A673 (cell line): ENCODE measurements around the gene MGLL. TPM values are rescaled to one million over a fixed set of nuclear protein-coding genes. Genes with fewer than 3 reads are reported as not detected.

ENCODE experiments used
- BruUV-seq: library from RNA; stranded (reverse); fragments of 400-500 nt; replicated peaks from 2 replicates; lab custom pipeline; 2021; lab: Mats Ljungman, UMichigan
- CTCF ChIA-PET: fragments of 300-600 bp; sonication (Branson Sonifier 250); formaldehyde crosslinking; loops from one replicate; lab custom pipeline; 2022; ENCODE audit warnings: antibody characterized with exemption; lab: Charles Lee
- POLR2A ChIA-PET: fragments of 300-600 bp; sonication (Branson Sonifier 250); formaldehyde crosslinking; loops from one replicate; lab custom pipeline; 2022; ENCODE audit warnings: antibody characterized with exemption; ENCODE audit not compliant: low non-redundant PET; lab: Charles Lee
- DNase-seq: peaks from one replicate; pipeline ENCODE4 v3.0.0-alpha.2; 2015; ENCODE audit warnings: low spot score
- H3K27ac ChIP-seq: fragments of 200-600 bp; sonication (generic); 2 replicates; pipeline ENCODE4 v1.5.1; 2016; ENCODE audit warnings: mixed run types, low read depth, mild to moderate bottlenecking, mixed read lengths, antibody characterized with exemption, low read length; ENCODE audit not compliant: poor library complexity, severe bottlenecking
- H3K27me3 ChIP-seq: fragments of 200-600 bp; sonication (generic); replicated peaks from 2 replicates; pipeline ENCODE4 v1.6.1; 2017; ENCODE audit warnings: mixed run types, low read depth, mild to moderate bottlenecking, mixed read lengths, antibody characterized with exemption, low read length; ENCODE audit not compliant: insufficient read depth, poor library complexity
- H3K36me3 ChIP-seq: fragments of 200-600 bp; sonication (generic); 2 replicates; pipeline ENCODE4 v1.6.1; 2016; ENCODE audit warnings: mixed run types, mild to moderate bottlenecking, mixed read lengths, antibody characterized with exemption, low read length; ENCODE audit not compliant: insufficient read depth, poor library complexity, severe bottlenecking
- H3K4me1 ChIP-seq: fragments of 200-600 bp; sonication (generic); 2 replicates; pipeline ENCODE4 v1.6.1; 2017; ENCODE audit warnings: mixed run types, mild to moderate bottlenecking, mixed read lengths, antibody characterized with exemption, low read length; ENCODE audit not compliant: insufficient read depth, poor library complexity, severe bottlenecking
- H3K4me3 ChIP-seq: fragments of 200-600 bp; sonication (generic); 2 replicates; pipeline ENCODE4 v1.5.1; 2016; ENCODE audit warnings: low read depth, mixed run types, mild to moderate bottlenecking, mixed read lengths, low read length; ENCODE audit not compliant: poor library complexity, severe bottlenecking
- H3K9me3 ChIP-seq: fragments of 200-600 bp; sonication (generic); 2 replicates; pipeline ENCODE4 v1.6.1; 2016; ENCODE audit warnings: mixed run types, low read depth, mild to moderate bottlenecking, mixed read lengths, antibody characterized with exemption, low read length; ENCODE audit not compliant: poor library complexity, severe bottlenecking
- EZH2 ChIP-seq: fragments of 200-600 bp; sonication (generic); IDR thresholded peaks from 2 replicates; pipeline ENCODE4 v1.6.1; 2017; ENCODE audit warnings: borderline replicate concordance, low read depth, mild to moderate bottlenecking, mixed read lengths, antibody characterized with exemption, low read length; ENCODE audit not compliant: poor library complexity, severe bottlenecking
- intact Hi-C: fragments of 100-400 bp; cut with micrococcal nuclease; formaldehyde crosslinking; loops from one replicate; pipeline ENCODE4 v1.10.0; 2022; ENCODE audit not compliant: unreplicated experiment
- total RNA-seq: library from RNA; stranded (reverse); gene quantifications from 2 replicates; pipeline ENCODE4 v1.2.3, GENCODE V29; 2021
- TF ChIP-seq, protein P1 (sequence below): fragments of 300-800, 200-600 bp; sonication (generic); conservative IDR thresholded peaks from 2 replicates; pipeline ENCODE4 v1.5.1; 2017; ENCODE audit warnings: low read depth, mild to moderate bottlenecking, antibody characterized with exemption, low read length, moderate library complexity, mixed read lengths

MGLL gene
- total RNA-seq, 1 experiment from 2014 or later = 0.39 TPM

GRCh38 chr3:127758013-127758412 is 64.3 kb downstream of the MGLL start:
- intact Hi-C loops = no loop called here
- H3K9me3 ChIP-seq = no peaks in the 10 kb centered on the region
- peaks cover 9% of the 10 kb centered on the region for H3K4me1 ChIP-seq
- BruUV-seq = no TSS peak
- no peaks in the 10 kb centered on the region for H3K27me3 ChIP-seq
- no peak overlapping the region for H3K27ac ChIP-seq
- POLR2A ChIA-PET = no interaction called here
- DNase-seq = no peak
- no peak overlapping the region for H3K4me3 ChIP-seq
- CTCF ChIA-PET = no interaction called here
- no peak for TF ChIP-seq EZH2
- TF ChIP-seq, protein P1, sequence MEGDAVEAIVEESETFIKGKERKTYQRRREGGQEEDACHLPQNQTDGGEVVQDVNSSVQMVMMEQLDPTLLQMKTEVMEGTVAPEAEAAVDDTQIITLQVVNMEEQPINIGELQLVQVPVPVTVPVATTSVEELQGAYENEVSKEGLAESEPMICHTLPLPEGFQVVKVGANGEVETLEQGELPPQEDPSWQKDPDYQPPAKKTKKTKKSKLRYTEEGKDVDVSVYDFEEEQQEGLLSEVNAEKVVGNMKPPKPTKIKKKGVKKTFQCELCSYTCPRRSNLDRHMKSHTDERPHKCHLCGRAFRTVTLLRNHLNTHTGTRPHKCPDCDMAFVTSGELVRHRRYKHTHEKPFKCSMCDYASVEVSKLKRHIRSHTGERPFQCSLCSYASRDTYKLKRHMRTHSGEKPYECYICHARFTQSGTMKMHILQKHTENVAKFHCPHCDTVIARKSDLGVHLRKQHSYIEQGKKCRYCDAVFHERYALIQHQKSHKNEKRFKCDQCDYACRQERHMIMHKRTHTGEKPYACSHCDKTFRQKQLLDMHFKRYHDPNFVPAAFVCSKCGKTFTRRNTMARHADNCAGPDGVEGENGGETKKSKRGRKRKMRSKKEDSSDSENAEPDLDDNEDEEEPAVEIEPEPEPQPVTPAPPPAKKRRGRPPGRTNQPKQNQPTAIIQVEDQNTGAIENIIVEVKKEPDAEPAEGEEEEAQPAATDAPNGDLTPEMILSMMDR = no peak
- no peaks in the 10 kb centered on the region for H3K36me3 ChIP-seq

DNA sequence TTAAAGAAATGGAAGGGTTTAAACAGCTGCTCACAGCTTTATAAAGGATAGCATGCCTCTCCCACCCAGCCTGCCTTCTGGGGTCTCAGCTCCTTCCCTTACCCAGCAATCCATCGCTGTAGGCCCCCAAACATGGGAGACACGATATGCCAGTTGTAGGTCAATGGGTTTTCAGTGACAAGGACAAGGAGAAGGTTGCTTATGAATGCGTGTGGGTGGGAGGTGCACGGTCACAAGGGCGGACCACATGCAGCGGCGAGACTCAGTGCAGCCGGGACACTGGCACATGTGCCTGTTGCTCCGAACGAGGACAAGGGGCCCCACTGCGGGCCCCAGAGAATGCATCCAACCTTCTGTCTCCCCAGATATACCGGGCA is 67.0 kb downstream of the MGLL start:
- no TSS peak for BruUV-seq
- Histone ChIP-seq H3K27me3 (no peaks in the 10 kb centered on the region), H3K27ac (no peak overlapping the region), H3K4me1 (no peaks in the 10 kb centered on the region), H3K36me3 (no peaks in the 10 kb centered on the region), H3K9me3 (no peaks in the 10 kb centered on the region), H3K4me3 (no peak overlapping the region)
- intact Hi-C loops = no loop called here
- POLR2A ChIA-PET = no interaction called here
- DNase-seq = no peak
- CTCF ChIA-PET = no interaction called here
- TF ChIP-seq, protein P1 = no peak
- TF ChIP-seq EZH2 = no peak

DNA sequence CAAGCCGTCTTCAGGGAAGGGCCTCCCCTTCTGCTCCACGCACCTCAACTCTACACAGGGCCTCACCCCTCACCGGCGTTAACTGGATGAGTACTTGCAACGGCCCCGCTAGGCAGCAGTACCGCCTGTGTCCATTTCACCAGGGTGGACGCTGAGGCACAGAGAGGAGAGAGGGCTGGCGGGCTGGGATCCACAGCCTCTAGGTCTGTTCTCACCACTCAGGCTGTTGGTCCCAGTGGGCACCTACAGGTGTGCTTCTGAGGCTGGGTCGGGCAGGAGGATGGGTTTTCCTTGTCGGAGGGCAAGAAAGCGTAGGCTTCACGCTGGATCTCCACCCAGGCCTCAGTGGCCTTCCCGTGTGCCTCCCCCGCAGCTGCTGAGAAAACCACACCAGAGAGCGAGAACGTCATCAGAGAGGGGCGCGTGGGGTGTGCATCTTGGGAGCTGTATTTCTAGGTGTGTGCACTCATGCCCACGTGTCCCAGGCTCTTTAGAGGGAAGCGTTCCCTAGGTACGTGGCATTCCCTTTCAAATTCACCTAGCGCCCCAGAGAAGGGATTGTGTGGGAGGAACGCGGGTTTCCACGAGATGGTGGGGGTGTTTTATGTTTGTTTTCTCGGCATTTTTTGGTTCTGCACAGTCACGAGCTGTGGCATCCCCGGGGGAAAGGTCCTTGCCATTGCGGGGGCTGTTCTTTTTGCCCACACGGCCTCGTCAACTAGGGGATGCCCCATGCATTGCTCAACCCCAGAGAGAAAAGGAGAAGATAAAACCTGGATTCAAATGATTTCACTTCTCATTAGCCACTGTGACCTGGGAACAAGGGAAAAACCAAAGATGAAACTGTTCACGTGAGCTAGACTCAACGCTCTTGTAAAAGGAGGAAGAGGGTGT is 67.7 kb downstream of the MGLL start:
- intact Hi-C loops = no loop called here
- H3K36me3 ChIP-seq = no peaks in the 10 kb centered on the region
- H3K9me3 ChIP-seq = no peaks in the 10 kb centered on the region
- ChIA-PET POLR2A (no interaction called here), CTCF (no interaction called here)
- DNase-seq = no peak
- H3K27ac ChIP-seq = no peak overlapping the region
- no peaks in the 10 kb centered on the region for H3K4me1 ChIP-seq
- no peak overlapping the region for H3K4me3 ChIP-seq
- TF ChIP-seq EZH2 = no peak
- TF ChIP-seq, protein P1 = no peak
- H3K27me3 ChIP-seq = no peaks in the 10 kb centered on the region
- no TSS peak for BruUV-seq
